Hair follicle dermal papilla cell (primary cell): ENCODE measurements around the gene MFRP. TPM values are rescaled to one million over a fixed set of nuclear protein-coding genes. Genes with fewer than 3 reads are reported as not detected.

ENCODE experiments used
- small RNA-seq: library from RNA; depleted of rRNA; stranded (forward); fragments of <200 nt; gene quantifications from one replicate; pipeline ENCODE3, GENCODE V24; 2012
- total RNA-seq: library from RNA; depleted of rRNA; stranded (reverse); fragments of >200 nt; gene quantifications from 2 replicates; pipeline ENCODE4 v1.2.3, GENCODE V29; 2012

The MFRP gene
- total RNA-seq, result under 0.01 and 0.12 TPM in 2 replicates

GRCh38 chr11:119346605-119347004 is at the start of gene MFRP:
Gene MFRP, minus strand, starts transcription at chr11:119346705. Its CDS starts 192 bp downstream, at chr11:119346513.

GRCh38 chr11:119381181-119381988 is 34.9 kb upstream of the MFRP start, which contains the start of gene USP2:
Gene USP2, minus strand, starts transcription at chr11:119381690. Its CDS starts 8,210 bp downstream, at chr11:119373480.

GRCh38 chr11:119340335-119341221 is 5.9 kb downstream of the MFRP start, which contains the start of gene C1QTNF5:
Gene C1QTNF5, minus strand, starts transcription at chr11:119340883. Its CDS starts 486 bp downstream, at chr11:119340397.

GRCh38 chr11:119334174-119334930 is 12.2 kb downstream of the MFRP start, which contains the start of gene RNF26:
Gene RNF26, plus strand, starts transcription at chr11:119334527. Its CDS starts 596 bp downstream, at chr11:119335123.

GRCh38 chr11:119316729-119317591 is 29.5 kb downstream of the MFRP start, which contains the start of gene MCAM:
Gene MCAM, minus strand, starts transcription at chr11:119317130. Its CDS starts 29 bp downstream, at chr11:119317101.

Small RNA genes within 50 kb of the gene (small RNA-seq; reads per million reads assigned to genes)
- gene RF01225, result not detected
- not detected for gene RNU6-262P

Other genes starting within 250 kb of the MFRP start
- gene DPAGT1, start 244.9 kb downstream of the MFRP start, total RNA-seq, result 15.1 and 20.1 TPM in 2 replicates
- gene C2CD2L, start 239.4 kb downstream of the MFRP start, total RNA-seq, result 2.8 and 4.4 TPM in 2 replicates
- gene HINFP, start 225.1 kb downstream of the MFRP start, total RNA-seq, result 18.0 and 25.3 TPM in 2 replicates
- gene ABCG4, start 197.7 kb downstream of the MFRP start, total RNA-seq, result 0.12 and 0.32 TPM in 2 replicates
- gene NLRX1, start 178.0 kb downstream of the MFRP start, total RNA-seq, result 27.7 and 28.7 TPM in 2 replicates
- not detected in 2 replicates for gene NHERF4, start 161.2 kb downstream of the MFRP start, total RNA-seq
- gene CBL, start 140.4 kb downstream of the MFRP start, total RNA-seq, result 12.5 and 16.2 TPM in 2 replicates
- 20.0 and 60.7 TPM in 2 replicates for gene MCAM, start 29.6 kb downstream of the MFRP start, total RNA-seq
- 3.5 and 4.1 TPM in 2 replicates for gene RNF26, start 12.2 kb downstream of the MFRP start, total RNA-seq
- 28.6 and 30.8 TPM in 2 replicates for gene C1QTNF5, start 5.8 kb downstream of the MFRP start, total RNA-seq
- 0.24 and 0.32 TPM in 2 replicates for gene USP2, start 35.0 kb upstream of the MFRP start, total RNA-seq
- gene THY1, start 76.5 kb upstream of the MFRP start, total RNA-seq, result 344 and 455 TPM in 2 replicates